ENCODE measurements around the gene SOX14.

Gene SOX14

GRCh38 chr3:137770835-137771399, 6.8 kb downstream of the SOX14 start:
- ATAC-seq, result peak; percentile 62
- TF ChIP-seq ZFP3 (CRISPR knock-in tag; IDR thresholded peaks at IDR 0.05), result no peak

DNA sequence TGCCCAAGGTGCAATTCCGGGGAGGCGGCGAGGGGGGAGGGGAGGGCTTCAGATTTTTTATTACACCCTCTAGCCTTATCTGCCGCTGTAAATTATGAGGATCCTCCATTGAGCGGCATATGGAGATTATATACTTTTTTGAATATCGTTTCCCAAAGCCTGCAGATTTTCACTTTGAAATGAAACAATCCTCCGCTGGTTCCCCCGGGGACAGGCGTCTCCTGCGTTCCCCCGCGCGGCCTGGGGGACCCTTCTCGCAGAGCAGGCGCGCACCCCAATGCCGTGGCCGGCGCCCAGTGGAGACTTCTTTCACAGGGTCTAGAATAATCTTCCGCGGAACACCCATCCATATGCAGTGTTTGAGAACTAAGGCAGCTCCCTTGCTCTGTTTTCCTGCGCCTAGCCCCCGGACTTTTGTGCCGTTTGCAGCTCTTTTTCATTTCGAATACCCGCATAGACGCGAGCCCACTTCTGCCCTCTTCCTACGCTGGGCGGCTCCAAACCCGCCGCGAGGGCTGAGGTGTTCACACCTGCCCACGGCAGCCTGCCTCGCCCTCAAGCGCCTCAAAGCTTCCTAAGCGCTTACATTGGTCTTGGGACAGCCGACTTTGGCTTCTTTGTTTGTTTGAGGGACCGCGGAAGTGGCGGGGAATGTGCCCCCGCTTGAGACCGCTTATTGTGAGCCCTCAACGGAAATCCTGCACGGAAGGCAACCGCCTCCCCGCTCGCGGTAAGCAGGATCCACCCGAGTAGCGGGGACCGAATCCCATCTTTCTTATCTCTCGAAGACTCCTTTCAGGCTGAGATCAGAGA, 7.5 kb downstream of the SOX14 start:
- TF ChIP-seq ZNF565 (CRISPR knock-in tag; conservative IDR thresholded peaks at IDR 0.05; ENCODE audit: low read depth) (no peak), TOX (CRISPR knock-in tag; IDR thresholded peaks at IDR 0.05; ENCODE audit: borderline replicate concordance) (no peak), ISL1 (CRISPR knock-in tag; IDR thresholded peaks at IDR 0.05) (no peak), CSDC2 (CRISPR knock-in tag; IDR thresholded peaks at IDR 0.05) (no peak), ZNF8 (CRISPR knock-in tag; IDR thresholded peaks at IDR 0.05) (no peak), POU6F1 (CRISPR knock-in tag; IDR thresholded peaks at IDR 0.05; ENCODE audit: borderline replicate concordance, low read depth) (no peak), OSR1 (CRISPR knock-in tag; IDR thresholded peaks at IDR 0.05) (no peak), ZFP30 (CRISPR knock-in tag; IDR thresholded peaks at IDR 0.05) (no peak), CREB5 (CRISPR knock-in tag; IDR thresholded peaks at IDR 0.05; ENCODE audit: low read depth) (no peak), SNAI2 (CRISPR knock-in tag; IDR thresholded peaks at IDR 0.05) (no peak), ZNF70 (CRISPR knock-in tag; IDR thresholded peaks at IDR 0.05) (no peak), ZFP3 (CRISPR knock-in tag; IDR thresholded peaks at IDR 0.05) (no peak), GLIS3 (CRISPR knock-in tag; IDR thresholded peaks at IDR 0.05) (no peak), PPARA (CRISPR knock-in tag; IDR thresholded peaks at IDR 0.05; ENCODE audit: borderline replicate concordance) (no peak), CSRNP3 (CRISPR knock-in tag; IDR thresholded peaks at IDR 0.05) (no peak), PATZ1 (CRISPR knock-in tag; IDR thresholded peaks at IDR 0.05; ENCODE audit: borderline replicate concordance) (no peak), BACH2 (CRISPR knock-in tag; IDR thresholded peaks at IDR 0.05; ENCODE audit: borderline replicate concordance) (no peak), TSHZ2 (CRISPR knock-in tag; IDR thresholded peaks at IDR 0.05) (no peak), ESRRG (CRISPR knock-in tag; IDR thresholded peaks at IDR 0.05) (no peak), ARNTL (CRISPR knock-in tag; IDR thresholded peaks at IDR 0.05; ENCODE audit: borderline replicate concordance, low read depth) (no peak)
- ATAC-seq, result peak; percentile 37

All from SK-N-SH treated with all-trans-retinoic acid at 6 μM for 48 hours (cell line).